Activated CD8-positive, alpha-beta memory T cell treated with anti-CD3 and anti-CD28 coated beads for 24 hours (primary cell): Measurements from ENCODE around the gene SPTLC3.

Source experiments
- DNase-seq: peaks from one replicate; pipeline ENCODE4 v3.0.0-alpha.2; 2020

Gene SPTLC3

DNA sequence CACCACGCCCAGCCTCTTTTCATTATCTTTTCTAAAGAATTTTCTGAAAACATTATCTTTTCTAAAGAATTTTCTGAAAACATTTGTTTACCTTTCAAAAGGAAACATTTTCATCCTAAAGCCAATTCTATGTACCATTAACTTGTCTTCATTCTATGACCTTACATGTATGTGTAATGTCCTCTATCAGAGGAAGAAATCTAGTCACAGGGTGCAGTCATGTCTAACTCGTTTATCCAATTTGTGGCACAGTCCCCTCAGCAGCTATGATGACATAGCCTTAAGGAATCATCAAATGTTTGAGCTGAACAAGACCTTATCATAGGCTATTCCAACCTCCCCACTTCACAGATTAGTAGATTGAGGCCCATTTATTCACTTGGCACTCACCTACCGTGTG is 21.5 kb upstream of the SPTLC3 start:
- DNase-seq = no peak

DNA sequence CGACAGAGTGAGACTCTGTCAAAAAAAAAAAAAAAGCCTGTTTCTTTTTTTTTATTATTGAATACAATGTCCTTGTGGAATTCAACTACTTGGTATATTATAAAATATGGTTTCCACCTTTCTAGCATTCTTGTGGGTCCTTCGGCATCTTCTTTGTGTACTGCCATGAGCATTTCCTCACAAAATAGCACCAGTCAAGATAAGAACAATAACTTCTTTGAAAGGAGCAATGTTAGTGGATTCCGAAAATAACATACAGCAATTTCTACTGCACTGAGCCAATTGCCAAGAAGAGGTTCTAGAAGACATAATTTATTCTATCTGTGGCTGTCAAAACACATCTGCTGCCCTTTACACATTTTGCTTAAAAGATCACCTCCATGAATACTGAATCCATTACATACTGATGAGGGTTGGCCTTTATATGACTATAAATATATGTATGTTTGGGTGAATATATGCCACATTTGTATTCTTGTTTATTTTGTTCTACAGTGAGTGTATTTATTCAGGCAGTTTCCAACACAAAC is 19.1 kb upstream of the SPTLC3 start:
- DNase-seq = no peak

DNA sequence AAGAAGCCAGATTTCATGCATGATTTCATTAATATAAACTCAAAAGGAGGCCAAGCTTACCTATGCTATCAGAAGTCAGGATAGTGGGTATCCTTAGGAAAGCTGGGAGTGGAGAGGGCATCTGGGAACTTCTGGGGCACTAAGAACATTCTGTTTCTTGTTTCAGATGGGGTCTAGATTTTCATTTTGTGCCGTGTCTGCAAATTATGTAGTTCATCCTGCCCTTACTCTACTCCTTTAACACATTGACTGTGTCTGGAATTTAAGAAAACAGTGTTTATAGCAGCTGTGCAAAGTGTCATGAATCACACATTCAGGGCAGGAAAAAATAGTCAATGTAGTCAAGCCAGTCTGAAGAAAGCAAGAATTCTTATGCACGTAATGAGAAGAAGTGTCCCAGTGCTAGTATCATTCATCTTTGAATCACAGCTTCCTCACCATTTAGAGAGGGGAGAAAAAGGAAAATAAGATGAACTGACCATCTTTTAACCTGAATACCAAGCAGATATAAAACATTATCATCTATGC is 11.6 kb upstream of the SPTLC3 start:
- no peak for DNase-seq

DNA sequence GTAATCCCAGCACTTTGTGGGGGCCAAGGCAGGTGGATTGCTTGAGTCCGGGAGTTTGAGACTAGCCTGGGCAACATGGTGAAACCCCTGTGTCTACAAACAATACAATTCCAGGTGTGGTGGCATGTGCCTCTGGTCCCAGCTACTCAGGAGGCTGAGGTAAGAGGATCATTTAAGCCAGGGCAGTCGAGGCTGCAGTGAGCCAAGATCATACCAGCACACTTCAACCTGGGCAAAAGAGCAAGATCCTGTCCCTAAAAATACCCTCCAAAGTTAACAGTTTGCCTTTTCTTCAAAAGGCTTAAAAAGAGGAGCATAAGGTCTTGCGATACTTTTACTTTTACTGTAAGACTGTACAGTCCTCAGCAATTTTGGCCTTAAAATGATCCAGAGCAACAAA is 10.7 kb upstream of the SPTLC3 start:
- DNase-seq = no peak

DNA sequence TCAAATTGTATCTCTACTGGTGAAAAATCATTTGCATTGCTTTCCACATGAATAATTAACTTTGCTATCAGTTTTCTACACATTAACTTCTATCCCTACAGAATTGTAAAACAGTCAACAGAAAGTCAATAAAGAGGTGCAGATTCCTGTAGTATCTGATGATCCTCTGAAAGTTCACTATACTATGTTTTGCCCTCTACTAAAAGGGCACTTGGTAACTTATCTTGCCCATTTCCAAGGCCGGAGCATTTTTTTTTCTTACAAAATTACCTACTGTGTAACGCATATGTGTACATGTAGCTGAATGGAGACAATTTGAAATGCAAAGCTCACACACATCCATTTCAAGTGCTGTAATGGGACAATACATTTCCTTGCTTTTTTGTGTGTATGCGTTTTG is 9.6 kb upstream of the SPTLC3 start:
- DNase-seq = no peak

DNA sequence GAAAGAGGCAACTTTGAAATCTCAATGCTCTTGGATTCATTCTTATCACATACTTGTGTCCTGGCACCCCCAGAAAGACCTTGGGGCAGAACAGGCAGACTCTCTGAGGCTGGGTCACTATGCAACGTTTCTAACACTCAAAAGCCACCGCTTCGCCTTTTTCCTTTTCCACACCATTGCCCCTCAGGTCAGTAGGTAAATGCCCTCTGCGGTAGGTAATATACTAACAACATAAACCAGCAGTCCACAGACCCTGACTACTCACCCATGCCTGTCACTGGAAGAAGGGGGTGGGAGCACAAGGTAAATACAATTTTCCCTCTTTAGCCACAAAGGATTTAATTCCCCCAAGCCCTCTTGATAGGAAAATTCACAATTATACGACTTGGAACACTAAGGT is 6.5 kb upstream of the SPTLC3 start:
- no peak for DNase-seq

DNA sequence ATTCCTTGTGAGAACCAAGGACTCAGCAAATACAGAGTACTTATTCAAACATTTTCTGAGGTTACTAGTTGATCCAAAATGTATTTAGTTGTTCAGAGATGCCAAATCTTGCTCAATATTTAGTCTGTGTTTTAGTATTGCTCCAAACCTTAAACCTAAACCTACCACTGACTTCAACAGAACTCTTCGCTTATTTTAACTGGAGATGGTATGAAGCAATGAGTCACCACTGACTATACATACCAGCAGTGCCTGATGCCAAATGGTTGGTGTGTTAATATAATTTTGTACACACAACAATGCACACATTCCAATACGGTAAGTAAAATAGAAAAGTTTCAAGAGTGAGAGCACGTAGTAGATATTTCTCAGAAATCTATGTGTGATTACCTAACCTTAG is 1.9 kb upstream of the SPTLC3 start:
- DNase-seq = no peak

DNA sequence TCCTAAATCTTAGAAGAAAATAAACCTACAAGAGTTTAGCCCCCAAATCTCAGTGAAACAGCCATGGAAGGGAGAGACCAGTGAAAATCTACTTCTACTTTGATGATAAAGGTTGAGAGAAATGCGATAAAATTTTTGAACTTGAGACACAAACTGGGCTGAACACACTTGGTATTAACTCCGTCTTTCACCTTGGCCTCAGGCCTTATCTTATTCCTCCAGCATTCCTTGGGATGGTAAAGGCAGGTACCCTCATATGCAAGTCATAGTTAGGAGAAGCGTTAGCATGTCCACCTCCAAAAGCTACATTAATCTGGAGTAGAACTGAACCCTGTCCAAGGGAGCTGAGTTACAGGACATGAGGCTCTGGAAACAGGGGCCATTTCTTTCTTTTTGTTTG is 1.2 kb upstream of the SPTLC3 start:
- DNase-seq = no peak

DNA sequence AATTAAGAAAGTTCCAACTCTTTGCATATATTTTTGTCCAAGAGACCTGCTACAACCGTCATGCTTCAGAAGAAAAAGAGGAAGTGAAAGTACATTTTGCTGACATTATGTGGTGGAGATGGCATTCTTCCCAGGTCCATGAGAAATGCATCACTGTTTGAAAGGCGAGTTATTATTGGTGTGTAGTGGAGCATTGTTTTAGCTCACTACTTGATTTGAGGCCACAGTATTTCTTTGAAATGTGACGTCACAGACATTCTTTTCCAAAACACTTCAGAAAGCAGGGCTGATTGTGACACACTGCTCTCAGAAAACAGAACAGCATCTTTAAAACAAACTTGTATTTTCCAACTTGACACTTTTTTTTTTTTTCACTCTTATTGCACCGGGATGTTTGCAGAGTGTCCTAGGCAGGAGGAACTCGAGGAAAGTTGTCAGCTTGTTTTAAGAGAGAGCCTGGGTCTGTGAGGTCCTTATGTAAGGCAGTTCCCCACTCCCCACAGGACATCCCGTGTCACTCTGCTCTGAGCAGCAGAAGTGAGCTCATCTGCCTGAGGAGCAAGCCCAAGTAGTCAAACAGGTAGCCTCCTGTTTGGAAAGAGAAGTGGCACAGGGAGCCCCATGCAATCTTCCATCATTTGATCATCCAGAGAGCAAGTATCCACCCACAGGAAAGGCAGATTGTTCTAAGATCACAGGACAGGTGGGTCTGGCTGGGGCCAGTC is 1.1 kb downstream of the SPTLC3 start:
- no peak for DNase-seq

DNA sequence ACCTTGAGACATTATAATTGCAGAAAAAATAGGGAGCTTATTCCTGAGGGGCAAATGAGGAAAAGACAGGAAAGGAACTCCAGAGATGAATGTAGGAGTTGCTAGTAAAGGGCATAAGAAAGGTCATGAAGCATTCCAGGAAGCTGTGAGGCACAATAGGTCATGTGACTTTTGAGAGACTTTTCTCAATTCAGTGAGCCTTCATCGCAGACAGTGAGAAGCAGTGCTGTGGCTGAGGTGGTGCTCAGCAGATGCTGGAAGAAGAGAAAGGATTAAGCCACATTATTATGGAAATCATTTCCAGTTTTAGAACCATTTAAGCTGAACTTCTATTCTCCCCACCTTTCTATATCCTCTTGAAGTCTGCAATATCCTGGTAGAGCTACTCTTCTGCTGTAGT is 4.1 kb downstream of the SPTLC3 start:
- no peak for DNase-seq

DNA sequence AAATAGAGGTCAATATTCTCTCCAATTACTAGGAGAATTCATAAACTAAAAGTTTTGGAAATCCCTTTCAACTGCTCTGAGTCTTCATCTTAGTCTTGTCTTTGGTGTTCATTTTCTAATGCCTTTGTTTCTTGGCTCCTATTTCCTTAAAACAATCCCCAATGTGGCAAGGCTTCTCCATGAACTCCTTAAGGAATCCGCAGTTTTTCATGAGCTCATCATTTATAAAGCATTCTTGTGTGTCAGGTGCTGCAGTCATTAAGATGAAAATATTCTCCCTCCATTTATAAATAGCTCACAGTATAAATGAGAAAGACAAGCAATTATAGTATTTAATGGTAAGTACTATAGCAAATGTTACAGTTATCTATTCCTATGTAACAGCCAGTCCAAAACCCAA is 4.6 kb downstream of the SPTLC3 start:
- DNase-seq = no peak

DNA sequence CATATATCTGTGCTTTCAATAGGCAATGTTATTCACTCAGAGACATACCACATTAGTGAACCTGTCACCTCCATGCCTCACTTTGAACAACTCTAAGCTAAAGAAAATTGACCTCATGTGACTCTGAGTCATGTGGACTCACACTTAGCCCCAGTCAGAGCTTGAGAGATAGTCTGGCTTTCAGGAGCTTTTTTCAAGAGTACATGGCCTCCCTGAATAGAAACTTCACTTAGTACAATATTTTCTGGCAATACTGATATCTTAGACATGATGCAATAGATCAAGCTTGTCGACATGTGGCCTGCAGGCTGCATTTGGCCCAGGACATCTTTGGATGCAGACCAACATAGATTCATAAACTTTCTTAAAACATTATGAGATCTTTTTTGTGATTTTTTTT is 8.5 kb downstream of the SPTLC3 start:
- DNase-seq = no peak

DNA sequence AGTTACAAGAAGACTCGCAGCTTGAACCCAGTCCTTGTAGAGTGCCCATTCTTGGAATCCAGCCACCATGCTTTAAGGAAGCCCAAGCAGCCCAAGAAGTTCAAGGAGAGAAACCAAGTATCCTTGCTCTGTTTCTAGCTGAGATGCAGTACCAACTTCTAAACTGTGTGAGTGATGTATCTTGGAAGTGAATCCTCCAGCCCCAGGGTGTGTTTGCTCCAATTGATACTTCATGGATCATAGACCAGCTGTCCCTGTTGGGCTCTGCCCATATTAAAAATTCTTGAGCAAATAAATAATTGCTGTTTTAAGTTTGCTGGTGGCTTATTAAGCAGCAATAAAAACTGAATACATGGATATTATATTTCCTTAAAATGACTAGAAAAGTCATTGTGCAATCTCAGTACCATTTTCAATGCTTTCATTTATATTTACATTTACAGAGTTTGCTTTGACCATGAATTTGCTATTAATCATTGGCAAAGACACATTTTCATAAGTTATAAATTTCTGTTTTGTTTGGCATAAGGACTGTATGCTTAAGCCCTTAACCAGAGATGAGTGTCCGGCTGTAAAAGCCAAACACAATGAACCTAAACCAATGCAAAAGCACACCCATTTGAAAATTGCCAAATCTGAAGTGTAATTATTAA is 9.2 kb downstream of the SPTLC3 start:
- DNase-seq = no peak

DNA sequence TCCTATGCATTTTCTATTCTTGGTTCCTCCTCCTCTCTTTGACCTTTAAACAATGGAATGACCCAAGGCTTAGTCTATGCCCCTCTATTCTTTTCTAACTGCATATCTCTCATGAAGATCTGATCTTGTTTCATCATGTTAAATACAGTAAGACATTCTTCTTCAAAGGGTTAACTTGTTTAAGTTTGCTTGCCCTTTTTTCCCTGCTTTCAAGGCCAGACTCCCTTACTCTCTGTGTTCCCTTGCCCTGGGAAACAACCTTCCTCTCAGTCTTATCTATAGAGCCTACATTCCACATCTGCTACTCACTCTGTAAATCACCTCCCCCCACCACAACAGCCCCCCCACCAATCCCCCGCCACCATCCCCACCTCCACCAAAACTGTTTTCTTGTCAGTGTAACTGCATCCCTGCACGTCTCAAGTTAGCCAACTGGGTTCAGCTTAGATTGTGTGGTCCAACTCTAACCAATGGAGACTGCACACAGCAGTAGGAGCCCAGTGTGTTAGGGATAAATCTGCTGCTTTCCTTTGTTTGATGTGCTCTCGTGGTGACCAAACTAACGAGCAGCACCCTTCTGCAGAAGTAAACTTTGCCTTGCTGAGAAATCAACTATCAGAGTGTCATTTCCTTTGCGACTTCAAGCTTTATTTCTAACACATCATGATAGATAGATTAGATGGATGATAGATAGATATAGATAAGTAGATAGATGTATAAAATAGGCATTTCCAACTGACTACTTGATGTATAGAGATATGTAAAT is 12.6 kb downstream of the SPTLC3 start:
- DNase-seq = no peak

DNA sequence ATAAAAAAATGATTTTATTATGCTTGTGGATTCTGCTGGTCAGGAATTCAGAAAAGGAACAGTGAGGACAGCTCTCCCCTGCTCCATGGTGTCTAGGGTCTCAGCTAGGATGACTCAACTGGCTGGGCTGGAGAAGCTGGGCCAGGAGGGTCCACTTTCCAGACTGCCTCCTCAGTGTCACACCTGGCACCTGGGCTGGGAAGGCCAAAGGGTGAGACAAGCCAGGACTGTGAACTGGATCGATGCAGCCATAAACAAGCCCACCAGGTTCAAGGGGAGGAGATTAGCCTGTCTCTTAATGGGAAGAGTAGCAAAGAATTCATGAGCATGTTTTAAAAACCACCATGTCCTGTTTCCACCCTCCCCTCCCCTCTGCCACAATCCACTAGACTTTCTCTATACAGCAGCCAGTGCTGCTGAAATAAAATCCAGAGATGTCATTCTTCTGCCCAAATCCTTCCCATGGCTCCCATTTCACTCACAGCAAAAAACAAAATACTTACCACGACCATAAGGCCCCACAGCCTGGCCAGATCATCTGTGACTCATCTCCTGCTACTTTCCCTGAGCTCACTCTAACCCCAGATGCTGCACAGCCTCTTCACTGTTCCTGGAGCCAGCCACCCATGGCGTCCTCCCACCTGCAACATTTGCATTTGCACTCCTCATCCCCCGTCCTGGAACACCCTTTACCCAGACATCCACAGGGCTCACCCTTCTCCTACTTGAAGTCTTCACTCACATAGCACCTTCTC is 13.8 kb downstream of the SPTLC3 start:
- DNase-seq = no peak

DNA sequence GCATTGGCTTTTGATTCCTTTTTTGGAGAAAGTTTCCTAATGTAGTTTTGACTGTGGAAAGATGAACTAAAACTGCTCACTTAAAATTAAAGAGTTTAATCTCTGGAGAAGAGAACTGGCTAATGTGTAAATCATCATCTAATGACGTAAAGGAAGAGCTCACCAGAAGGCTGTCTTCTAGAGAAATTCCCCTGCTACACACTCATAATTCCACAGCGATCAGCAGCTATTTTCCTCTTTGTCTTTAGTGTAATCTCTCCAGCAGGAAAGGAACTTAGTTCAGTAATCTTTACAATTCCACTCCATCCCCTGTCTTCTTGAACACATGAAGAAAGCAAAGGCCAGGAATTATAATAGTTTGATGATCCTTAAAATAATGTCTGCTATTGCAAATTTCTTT is 15.8 kb downstream of the SPTLC3 start:
- DNase-seq = no peak

DNA sequence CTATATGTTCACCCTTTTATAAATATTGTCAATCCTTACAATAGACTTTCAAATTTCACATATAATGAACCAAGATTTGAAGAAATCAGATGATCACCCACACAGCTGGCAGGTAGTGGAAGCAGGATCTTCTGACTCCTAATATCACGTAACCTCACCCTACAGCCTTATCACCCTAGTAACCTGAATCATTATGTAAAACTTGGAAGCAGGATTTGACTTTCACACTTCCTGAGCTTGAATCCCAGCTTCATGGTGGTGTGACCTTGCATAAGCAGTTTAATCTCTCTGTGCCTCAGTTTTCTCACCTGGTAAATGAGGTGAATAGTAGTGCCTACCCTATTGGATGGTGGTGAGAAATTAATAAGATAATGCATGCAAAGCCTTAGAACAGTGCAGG is 16.4 kb downstream of the SPTLC3 start:
- no peak for DNase-seq

DNA sequence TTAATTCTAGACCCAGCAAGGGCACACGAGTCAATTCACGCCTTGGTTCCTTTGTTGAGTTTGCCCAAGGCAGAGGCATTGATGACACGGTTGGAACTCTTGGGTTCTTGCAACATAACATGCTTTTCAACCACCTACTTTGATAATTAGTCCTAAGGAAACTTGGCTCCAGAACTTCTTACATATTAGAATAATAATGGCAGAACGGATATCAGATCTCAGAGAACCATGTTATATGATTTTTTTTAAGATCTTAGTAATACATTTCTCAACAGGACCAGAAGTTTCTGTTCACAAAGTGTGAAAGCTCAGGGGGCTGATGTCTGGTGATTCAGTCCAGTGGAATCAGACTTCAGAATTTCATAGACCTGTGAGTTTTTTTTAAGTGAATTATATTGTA is 19.2 kb downstream of the SPTLC3 start:
- DNase-seq = no peak

DNA sequence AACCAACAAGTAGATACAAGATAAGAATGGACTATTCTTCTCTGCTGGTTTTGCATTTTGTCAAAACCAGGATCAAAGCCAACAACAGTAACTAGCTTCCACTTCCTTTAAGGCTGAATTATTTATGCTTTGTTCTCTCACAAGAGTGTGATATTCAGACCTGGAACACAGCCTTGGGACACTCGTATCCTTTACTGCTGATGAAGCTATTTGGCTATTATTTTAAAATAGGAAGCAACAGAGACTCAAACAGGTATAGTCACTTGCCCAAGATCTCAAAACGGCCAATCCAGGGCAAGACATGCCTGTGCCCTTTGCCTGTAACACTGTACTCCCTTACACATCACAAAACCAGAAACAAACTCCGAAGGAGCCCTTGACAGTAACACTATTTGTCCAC is 19.9 kb downstream of the SPTLC3 start:
- DNase-seq = no peak

DNA sequence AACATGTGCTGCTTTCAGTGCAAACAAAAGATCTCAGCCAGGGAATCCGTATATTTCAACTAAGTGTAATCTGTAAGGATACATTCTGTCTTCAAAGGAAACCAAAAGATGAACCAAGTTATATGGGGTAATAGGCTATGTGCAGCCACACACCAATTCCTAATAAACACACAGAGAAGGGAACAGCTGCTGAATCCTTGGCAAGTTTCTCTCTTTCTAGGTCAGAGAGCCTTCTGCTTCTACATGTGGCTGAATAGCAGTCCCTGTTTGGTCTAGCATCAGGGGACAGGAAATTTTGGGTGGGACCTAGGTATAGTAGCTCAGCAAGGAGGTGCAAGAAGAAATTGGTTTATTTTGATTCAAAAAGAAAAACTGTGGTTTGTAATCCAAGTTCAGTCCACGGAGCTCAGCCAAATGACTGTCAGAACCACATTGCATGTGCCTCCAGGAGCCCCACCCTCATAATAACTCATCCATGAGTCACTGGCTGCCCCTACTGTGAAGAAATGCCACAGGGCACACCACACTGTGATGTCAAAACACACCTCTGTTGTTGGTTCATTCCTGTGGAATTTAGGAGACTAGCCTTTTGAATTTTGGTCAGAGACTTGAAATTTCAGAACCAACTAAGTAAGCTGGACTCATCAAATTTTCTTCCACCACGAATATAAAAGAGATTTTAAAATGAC is 21.1 kb downstream of the SPTLC3 start:
- DNase-seq = no peak

DNA sequence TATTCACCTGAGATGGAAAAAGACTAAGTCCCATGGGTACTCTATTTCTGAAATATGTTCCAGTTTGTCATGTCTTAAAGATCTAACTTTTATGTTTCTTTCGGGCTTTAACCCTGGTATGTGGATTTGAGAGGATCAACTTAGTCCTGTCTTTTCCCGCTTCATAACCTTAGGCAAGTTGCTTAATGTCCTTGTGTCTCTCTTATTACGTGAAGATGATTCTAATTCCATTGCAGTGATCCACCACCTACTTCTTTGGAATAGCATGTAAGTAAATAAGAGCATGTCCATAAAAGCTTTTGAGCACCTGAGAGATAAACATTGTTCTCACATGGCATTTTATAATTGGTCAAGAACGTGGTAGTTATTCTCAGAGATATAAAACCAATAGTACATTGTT is 23.0 kb downstream of the SPTLC3 start:
- DNase-seq = no peak

DNA sequence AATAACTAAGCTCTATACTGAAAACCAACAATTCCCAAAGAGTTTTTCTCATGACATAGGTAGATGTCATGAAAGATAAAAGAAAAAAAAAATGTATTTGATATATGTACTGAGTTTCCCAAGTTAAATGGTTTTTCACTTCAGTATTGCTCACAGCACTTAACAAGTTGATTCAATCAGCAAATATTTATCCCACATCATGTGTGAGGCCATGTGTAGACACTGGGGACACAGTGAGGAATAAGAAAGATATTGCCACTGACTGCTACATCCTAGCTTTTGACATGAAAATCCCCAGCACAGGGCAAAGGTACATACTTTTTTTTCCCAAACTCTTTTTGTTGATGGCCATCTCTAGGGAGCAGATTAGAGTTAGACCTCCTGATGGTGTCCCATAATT is 25.3 kb downstream of the SPTLC3 start:
- no peak for DNase-seq
